Measurements from ENCODE around the gene PLCB2.
A peak's percentile ranks its signal among the peaks of the same experiment; 100 is the strongest.

Gene PLCB2

GRCh38 chr15:40243126-40243810 lies 64.5 kb downstream of the PLCB2 start:
- no peak for TF ChIP-seq CTCF (IDR thresholded peaks at IDR 0.05; ENCODE audit: extremely low read depth, insufficient read depth, missing control alignments)
- no peak for DNase-seq (ENCODE audit: low spot score)

GRCh38 chr15:40242601-40243000 lies 65.1 kb downstream of the PLCB2 start:
- in situ Hi-C loops (cut with MboI; ENCODE audit: low pct_unique_long_range_greater_than_20kb, low sequenced_read_pairs, unreplicated experiment), result no loop called here
- DNase-seq (ENCODE audit: low spot score), result no peak
- TF ChIP-seq CTCF (IDR thresholded peaks at IDR 0.05; ENCODE audit: extremely low read depth, insufficient read depth, missing control alignments), result no peak

More at GRCh38 chr15:40243126-40243810, 64.5 kb downstream of the PLCB2 start:
- in situ Hi-C loops (cut with MboI; ENCODE audit: low pct_unique_long_range_greater_than_20kb, low sequenced_read_pairs, unreplicated experiment), result no loop called here

- TF ChIP-seq CTCF (IDR thresholded peaks at IDR 0.05; ENCODE audit: extremely low read depth, insufficient read depth, missing control alignments), result no peak
- in situ Hi-C loops (cut with MboI; ENCODE audit: low pct_unique_long_range_greater_than_20kb, low sequenced_read_pairs, unreplicated experiment), result no loop called here
- DNase-seq (ENCODE audit: low spot score), result no peak
Observed at GRCh38 chr15:40242213-40242599, 65.5 kb downstream of the PLCB2 start.

- in situ Hi-C loops (cut with MboI; ENCODE audit: low pct_unique_long_range_greater_than_20kb, low sequenced_read_pairs, unreplicated experiment), result no loop called here
- DNase-seq (ENCODE audit: low spot score), result peak; percentile 21
- no peak for TF ChIP-seq CTCF (IDR thresholded peaks at IDR 0.05; ENCODE audit: extremely low read depth, insufficient read depth, missing control alignments)
Observed at GRCh38 chr15:40241269-40242212, 66.2 kb downstream of the PLCB2 start.

- TF ChIP-seq CTCF (IDR thresholded peaks at IDR 0.05; ENCODE audit: extremely low read depth, insufficient read depth, missing control alignments), result no peak
- in situ Hi-C loops (cut with MboI; ENCODE audit: low pct_unique_long_range_greater_than_20kb, low sequenced_read_pairs, unreplicated experiment), result no loop called here
- DNase-seq (ENCODE audit: low spot score), result peak; percentile 23
Observed at GRCh38 chr15:40240619-40241221, 67.0 kb downstream of the PLCB2 start.

All from GM13977 (cell line).